H4 (cell line): ENCODE results near the gene MS4A14. TPM values are rescaled to one million over a fixed set of nuclear protein-coding genes. Genes with fewer than 3 reads are reported as not detected.
A peak's percentile ranks its signal among the peaks of the same experiment; 100 is the strongest.
"Not testable (repeated sequence)": the region's sequence is repeated elsewhere in the genome, so short reads cannot be mapped to it uniquely, and the experiment has no call there.

ENCODE experiments used
- DNase-seq: peaks from one replicate; pipeline ENCODE4 v3.0.0-alpha.2; 2015; ENCODE audit warnings: low spot score
- total RNA-seq: library from RNA; depleted of rRNA; stranded (reverse); fragments of >200 nt; shearing (Covaris generic); gene quantifications from 2 replicates; pipeline ENCODE4 v1.2.3, GENCODE V29; 2014

MS4A14 gene
- total RNA-seq, 1 experiment from 2014 or later: not detected

- DNase-seq: no peak
These were observed 6.9 kb upstream of the MS4A14 start for GRCh38 chr11:60389279-60389910.

GRCh38 chr11:60390419-60390818 lies 5.8 kb upstream of the MS4A14 start:
- no peak for DNase-seq

GRCh38 chr11:60392361-60392760 lies 3.9 kb upstream of the MS4A14 start:
- DNase-seq: no peak

- DNase-seq: no peak
These were observed 3.2 kb upstream of the MS4A14 start for GRCh38 chr11:60393016-60393415.

GRCh38 chr11:60394666-60395380 lies 1.4 kb upstream of the MS4A14 start:
- no peak for DNase-seq

GRCh38 chr11:60396799-60397198 lies 540 bp downstream of the MS4A14 start:
- no peak for DNase-seq

GRCh38 chr11:60420015-60420414 lies 23.8 kb downstream of the MS4A14 start:
- DNase-seq: no peak

GRCh38 chr11:60422609-60423008 lies 26.4 kb downstream of the MS4A14 start:
- DNase-seq: no peak

- DNase-seq: peak; percentile 93
These were observed 32.3 kb downstream of the MS4A14 start for GRCh38 chr11:60428517-60428916.

- no peak for DNase-seq
These were observed 33.0 kb downstream of the MS4A14 start, which contains the start of gene MS4A5 for GRCh38 chr11:60429272-60429671. TSS of gene MS4A5 (plus strand) at chr11:60429572. CDS start at chr11:60429675, 103 bp downstream.

- no peak for DNase-seq
These were observed 35.0 kb downstream of the MS4A14 start for GRCh38 chr11:60431251-60431650.

GRCh38 chr11:60433401-60433800 lies 37.1 kb downstream of the MS4A14 start:
- no peak for DNase-seq

GRCh38 chr11:60447070-60447469 lies 50.8 kb downstream of the MS4A14 start:
- no peak for DNase-seq

- no peak for DNase-seq
These were observed 51.6 kb downstream of the MS4A14 start for GRCh38 chr11:60447846-60448245.

GRCh38 chr11:60451185-60451584 lies 54.9 kb downstream of the MS4A14 start:
- not testable (repeated sequence) for DNase-seq

- DNase-seq: no peak
These were observed 58.0 kb downstream of the MS4A14 start for GRCh38 chr11:60454212-60454611.

- no peak for DNase-seq
These were observed 59.3 kb downstream of the MS4A14 start, which contains the start of gene MS4A1 for GRCh38 chr11:60455531-60456042. TSS of gene MS4A1 (plus strand) at chr11:60455847. CDS start at chr11:60462375, 6,528 bp downstream.

GRCh38 chr11:60457576-60457975 lies 61.3 kb downstream of the MS4A14 start:
- no peak for DNase-seq

- no peak for DNase-seq
These were observed 63.1 kb downstream of the MS4A14 start for GRCh38 chr11:60459345-60459744.
